GM21619 (cell line): ENCODE data around the gene TIGD6.
"Not testable (repeated sequence)": the region's sequence is repeated elsewhere in the genome, so short reads cannot be mapped to it uniquely, and the experiment has no call there.

Experiments
- ATAC-seq: cut with Tn5 transposase; IDR thresholded peaks from one replicate; pipeline ENCODE4 v1.9.1; 2021; ENCODE audit not compliant: unreplicated experiment

TIGD6 gene

GRCh38 chr5:150000256-150000989 lies at the start of gene TIGD6, which contains the start of gene HMGXB3:
Gene TIGD6 (minus strand): TSS chr5:150000654. CDS start chr5:149996348, 4,306 bp downstream.
Gene HMGXB3 (plus strand): TSS chr5:150000739. CDS start chr5:150004853, 4,114 bp downstream.
- ATAC-seq = peak; percentile 86

DNA sequence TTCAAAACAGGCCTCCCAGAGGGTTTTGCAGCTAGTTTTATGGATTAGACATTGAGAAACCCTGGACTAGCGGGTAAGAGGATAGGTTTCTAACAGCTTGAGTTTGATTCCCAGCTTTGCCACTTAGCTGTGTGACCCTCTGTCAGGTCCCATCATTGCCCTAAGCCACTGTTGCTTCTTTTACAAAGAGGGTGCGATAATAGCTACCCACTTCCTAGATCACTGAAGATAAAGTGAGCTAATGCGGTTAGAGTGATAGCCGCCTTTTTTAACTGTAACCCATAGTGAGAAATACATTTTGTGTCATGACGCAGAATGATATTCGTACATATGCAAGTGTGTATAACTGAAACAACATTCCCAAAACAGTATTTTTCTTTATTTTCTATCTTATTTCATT lies 45.6 kb upstream of the TIGD6 start:
- ATAC-seq = no peak

- ATAC-seq = no peak
Observed at GRCh38 chr5:150045549-150045948, 45.1 kb upstream of the TIGD6 start.

GRCh38 chr5:150044712-150045111 lies 44.3 kb upstream of the TIGD6 start:
- ATAC-seq = no peak

DNA sequence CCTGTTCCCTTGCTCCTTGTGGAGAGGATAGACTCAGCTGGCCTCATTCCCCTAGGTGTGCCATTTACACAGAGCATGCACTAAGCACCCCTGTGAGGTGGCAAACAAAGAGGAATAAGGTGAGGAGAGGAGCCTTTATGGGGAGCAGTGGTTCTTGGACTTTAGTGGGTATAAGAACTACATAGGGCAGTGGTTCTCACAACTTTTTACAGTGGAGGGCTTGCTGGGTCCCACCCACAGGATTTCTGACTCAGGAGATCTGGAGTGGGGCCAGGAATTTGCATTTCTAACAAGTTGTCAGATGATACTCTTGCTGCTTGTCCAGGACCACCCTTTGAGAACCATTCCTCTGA lies 43.9 kb upstream of the TIGD6 start:
- no peak for ATAC-seq

GRCh38 chr5:150043657-150044328 lies 43.3 kb upstream of the TIGD6 start:
- no peak for ATAC-seq

DNA sequence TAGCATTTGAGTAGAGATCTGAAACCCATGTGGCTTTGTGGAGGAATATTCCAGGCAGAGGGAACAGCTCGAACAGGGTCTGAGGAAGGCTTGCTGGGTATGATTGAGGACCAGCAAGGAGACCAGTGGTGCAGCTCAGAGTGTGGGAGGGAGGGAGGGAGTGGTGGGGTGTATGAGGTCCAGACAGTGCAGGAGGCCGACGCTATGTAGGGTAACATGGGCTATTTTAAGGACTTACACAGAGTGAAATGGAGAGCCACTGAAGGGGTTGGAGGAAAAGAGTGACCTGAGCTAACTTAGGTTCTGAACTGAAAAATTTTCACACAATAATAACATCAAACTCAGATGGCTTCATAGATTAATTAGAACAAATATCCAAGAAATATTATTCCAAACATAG lies 42.0 kb upstream of the TIGD6 start:
- no peak for ATAC-seq

DNA sequence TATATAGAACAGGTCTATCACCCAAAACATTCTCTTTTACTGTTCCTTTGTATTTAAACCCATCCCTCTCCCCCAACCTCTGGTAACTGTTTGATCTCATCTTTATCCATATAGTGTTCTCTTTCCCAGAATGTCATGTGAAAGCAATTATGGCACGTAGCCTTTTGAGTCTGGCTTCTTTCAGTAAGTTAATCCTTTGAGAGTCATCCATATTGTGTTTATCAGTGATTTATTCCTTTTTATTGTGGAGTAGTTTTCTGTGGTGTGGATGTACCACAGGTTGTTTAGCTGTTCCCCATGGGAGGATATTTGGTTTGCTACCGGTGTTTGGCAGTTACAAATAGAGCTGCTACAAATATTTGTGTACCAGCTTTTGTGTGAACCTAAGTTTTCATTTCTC lies 38.1 kb upstream of the TIGD6 start:
- no peak for ATAC-seq

- no peak for ATAC-seq
Observed at GRCh38 chr5:150036513-150036912, 36.1 kb upstream of the TIGD6 start.

DNA sequence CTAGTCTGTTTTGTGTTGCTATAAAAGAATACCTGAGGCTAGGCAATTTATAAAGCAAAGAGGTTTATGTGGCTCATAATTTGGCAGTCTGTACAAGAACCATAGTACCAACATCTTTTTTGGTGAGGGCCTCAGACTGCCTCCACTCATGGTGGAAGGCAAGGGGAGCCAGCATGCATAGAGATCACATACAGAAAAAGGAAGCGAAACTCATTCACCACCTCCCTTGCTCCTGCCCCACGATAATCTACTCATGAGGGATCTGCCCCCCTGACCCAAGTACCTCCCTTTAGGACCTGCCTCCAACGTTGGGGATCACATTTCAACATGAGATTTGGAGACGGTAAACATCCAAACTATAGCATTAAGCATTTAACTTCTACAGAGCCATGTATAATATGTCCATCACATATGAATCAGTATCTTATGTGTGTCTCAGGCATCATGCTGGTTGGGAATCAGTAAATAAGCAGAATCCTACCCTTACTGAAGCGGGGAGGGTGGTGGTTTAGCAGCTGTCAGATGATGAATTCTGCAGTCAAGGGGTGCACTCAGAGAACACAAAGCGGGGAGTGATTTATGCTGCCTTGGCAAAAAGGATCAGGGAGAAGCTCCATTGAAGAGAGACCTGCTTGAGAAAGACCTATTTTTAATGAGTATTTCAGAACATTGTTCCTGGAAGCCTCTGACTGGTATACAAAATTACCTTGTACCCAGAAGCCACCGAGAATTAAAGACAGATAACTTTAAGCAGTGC lies 34.9 kb upstream of the TIGD6 start:
- peak; percentile 92 for ATAC-seq

DNA sequence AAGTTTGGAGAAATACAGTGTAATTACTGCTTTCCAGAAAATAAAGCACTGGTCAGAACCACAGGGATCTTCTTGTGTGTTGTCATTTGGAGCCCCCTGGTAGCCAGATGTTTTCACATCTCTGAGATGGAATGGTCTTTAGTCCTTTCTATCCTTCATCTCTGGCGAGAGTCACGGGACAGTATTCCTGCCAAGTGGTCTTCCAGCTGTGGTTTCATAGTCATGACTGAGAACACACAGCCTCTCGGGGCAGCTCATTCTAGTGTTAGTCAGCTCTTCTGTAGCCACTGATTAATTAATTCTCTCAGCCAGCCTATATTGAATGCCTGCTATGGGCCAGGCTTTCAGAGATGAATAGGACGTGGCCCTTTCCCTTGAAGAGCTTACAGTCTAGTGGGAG lies 34.2 kb upstream of the TIGD6 start:
- ATAC-seq = no peak

GRCh38 chr5:150033334-150033733 lies 32.9 kb upstream of the TIGD6 start:
- no peak for ATAC-seq

- not testable (repeated sequence) for ATAC-seq
Observed at GRCh38 chr5:150028047-150028446, 27.6 kb upstream of the TIGD6 start.

DNA sequence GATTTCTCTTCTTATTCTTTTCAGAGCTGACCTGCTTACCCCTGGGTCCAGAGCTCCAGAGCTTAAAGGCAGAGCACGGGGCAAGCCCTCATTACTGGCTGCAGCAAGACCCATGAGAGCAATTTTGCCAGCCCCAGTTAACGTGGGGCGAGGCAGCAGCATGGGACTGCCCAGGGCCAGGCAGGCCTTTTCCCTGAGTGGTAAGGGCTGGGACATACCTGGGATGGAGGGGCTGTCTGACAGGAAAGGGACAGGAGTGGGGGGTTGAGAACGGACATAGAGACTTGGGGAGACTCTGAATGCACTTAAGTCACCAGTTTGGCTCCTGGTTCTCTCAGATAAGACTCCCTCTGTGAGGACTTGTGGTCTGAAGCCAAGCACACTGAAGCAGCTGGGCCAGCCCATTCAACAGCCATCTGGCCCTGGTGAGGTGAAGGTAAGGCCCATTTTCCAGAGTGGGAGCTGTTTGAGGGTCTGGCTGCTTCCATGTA lies 26.3 kb upstream of the TIGD6 start:
- ATAC-seq = no peak

- no peak for ATAC-seq
Observed at GRCh38 chr5:150024346-150024984, 24.0 kb upstream of the TIGD6 start.

DNA sequence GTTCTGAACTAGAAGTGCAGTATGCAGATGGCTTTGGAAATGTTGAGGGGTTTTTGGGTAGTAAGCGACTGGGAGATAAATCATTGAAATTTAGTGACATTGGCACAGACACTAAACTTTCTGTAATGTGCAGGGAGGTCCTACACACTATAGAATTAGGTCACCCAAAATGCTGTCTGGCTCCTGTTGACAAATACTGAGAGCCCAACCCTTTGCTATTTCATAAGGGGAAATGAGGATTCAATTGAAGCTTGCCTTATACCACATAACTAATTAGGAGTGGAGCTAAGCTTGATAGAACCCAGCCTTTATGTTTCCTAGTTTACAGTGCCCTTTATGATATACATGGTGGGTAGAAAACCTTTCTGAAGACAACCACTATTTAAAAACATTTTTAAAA lies 22.7 kb upstream of the TIGD6 start:
- ATAC-seq = no peak

DNA sequence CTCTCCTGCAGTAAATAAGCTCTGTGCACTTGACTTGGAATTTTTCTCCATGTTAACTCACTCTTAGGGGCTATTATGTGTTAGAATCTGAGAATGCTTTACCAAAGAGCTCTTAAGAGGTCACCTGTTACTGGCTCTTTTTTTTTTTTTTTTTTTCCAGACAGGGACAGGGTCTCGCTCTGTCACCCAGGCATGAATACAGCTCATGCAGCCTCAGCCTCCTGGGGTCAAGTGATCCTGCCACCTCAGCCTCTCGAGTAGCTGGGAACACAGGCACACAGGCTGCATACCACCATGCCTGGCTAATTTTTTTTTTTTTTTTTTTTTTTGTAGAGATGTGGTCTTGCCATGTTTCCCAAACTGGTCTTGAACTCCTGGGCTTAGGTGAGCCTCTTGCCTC lies 22.2 kb upstream of the TIGD6 start:
- ATAC-seq = no peak

GRCh38 chr5:150022158-150022531 lies 21.7 kb upstream of the TIGD6 start:
- no peak for ATAC-seq

GRCh38 chr5:150021491-150022157 lies 21.2 kb upstream of the TIGD6 start:
- no peak for ATAC-seq

GRCh38 chr5:150020249-150020648 lies 19.8 kb upstream of the TIGD6 start:
- no peak for ATAC-seq
